Peyer's patch (tissue), 4 donors: ENCODE data around the gene SLC22A3. TPM values are rescaled to one million over a fixed set of nuclear protein-coding genes. Genes with fewer than 3 reads are reported as not detected.
A peak's percentile ranks its signal among the peaks of the same experiment; 100 is the strongest.

Experiments
- DNase-seq, 3 donors: peaks; one replicate each; pipeline ENCODE4 v3.0.0-alpha.2; 2017 to 2019
- H3K27ac ChIP-seq, 4 donors: fragments of 200-600 bp; sonication (generic); one replicate each; pipeline ENCODE4 v1.5.1; 2016 to 2019
- H3K27me3 ChIP-seq, 2 donors: fragments of 200-600 bp; sonication (generic); one replicate each; pipeline ENCODE4 v1.5.1; 2019
- H3K36me3 ChIP-seq, 3 donors: fragments of 200-600 bp; sonication (generic); one replicate each; pipeline ENCODE4 v1.5.1; 2016 to 2019
- H3K4me1 ChIP-seq, 4 donors: fragments of 200-600 bp; sonication (generic); one replicate each; pipeline ENCODE4 v1.5.1; 2016 to 2019
- H3K4me3 ChIP-seq, 4 donors: fragments of 200-600 bp; sonication (generic); 1 replicate in 3 of 4; 2 replicates in 1 of 4; pipeline ENCODE4 v1.5.1; 2016 to 2019; ENCODE audit warnings: mild to moderate bottlenecking in 1 of 4
- H3K9me3 ChIP-seq, 4 donors: fragments of 200-600 bp; sonication (generic); one replicate each; pipeline ENCODE4 v1.5.1; 2016 to 2019; ENCODE audit warnings: mild to moderate bottlenecking in 1 of 4
- POLR2A ChIP-seq, 2 donors: fragments of 450-650 bp; IDR thresholded peaks; one replicate each; pipeline ENCODE4 v1.5.1; 2017; ENCODE audit warnings: antibody characterized with exemption in 2 of 2, mild to moderate bottlenecking in 2 of 2, moderate library complexity in 2 of 2
- total RNA-seq, 4 donors: library from RNA; depleted of rRNA; stranded (reverse); fragments of >200 nt; gene quantifications; one replicate each; pipeline ENCODE4 v1.1.0, GENCODE V29; 2016
- TF ChIP-seq, protein P1 (sequence below), 6 experiments: fragments of 450-650 bp in 4 of 6; fragments of 200-600 bp in 2 of 6; sonication (generic) in 1 of 6; IDR thresholded peaks; one replicate each; pipeline ENCODE4 v1.5.1; 2017 to 2019; ENCODE audit warnings: antibody characterized with exemption in 6 of 6, mild to moderate bottlenecking in 3 of 6, moderate library complexity in 1 of 6

The SLC22A3 gene
- total RNA-seq, 4 donors from 2014 or later, result 2.5 to 10.6 (median 8.9) TPM

DNA sequence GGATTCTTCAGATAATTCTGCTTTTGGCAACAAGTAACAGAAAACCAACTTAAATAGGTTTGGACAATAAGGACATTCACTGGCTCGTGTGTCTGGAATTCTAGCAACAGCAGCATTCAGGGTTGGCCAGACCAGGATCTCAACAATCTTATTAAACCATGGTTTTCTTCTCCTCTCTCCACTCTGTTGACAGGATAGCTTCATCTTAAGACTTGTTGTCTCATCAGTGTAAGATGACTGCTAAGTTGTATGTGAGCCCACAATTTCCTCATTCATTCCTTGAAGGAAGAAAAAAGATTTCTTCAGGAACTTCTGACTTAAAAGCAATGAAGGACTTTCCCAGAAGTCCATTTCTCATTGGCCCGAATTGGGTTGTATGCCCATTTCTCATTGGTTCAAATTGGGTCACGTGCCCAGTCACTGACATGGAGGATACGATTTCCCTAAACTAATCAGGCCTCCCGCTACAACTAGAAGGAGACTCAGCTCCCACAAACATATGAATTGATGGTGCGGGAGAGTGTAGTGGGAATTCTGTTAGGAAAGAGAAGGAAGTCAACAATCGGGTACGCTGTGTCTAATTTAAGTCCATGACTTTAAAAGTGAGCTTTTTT, 83.7 kb downstream of the SLC22A3 start:
- Histone ChIP-seq H3K27me3 (no peaks in the 10 kb centered on the region), H3K27ac (peak overlapping the region; percentile 0 to 55 (median 18)), H3K4me3 (no peak overlapping the region), H3K4me1 (no peaks in the 10 kb centered on the region), H3K9me3 (no peaks in the 10 kb centered on the region), H3K36me3 (no peaks in the 10 kb centered on the region)
- no peak for DNase-seq
- TF ChIP-seq, protein P1, sequence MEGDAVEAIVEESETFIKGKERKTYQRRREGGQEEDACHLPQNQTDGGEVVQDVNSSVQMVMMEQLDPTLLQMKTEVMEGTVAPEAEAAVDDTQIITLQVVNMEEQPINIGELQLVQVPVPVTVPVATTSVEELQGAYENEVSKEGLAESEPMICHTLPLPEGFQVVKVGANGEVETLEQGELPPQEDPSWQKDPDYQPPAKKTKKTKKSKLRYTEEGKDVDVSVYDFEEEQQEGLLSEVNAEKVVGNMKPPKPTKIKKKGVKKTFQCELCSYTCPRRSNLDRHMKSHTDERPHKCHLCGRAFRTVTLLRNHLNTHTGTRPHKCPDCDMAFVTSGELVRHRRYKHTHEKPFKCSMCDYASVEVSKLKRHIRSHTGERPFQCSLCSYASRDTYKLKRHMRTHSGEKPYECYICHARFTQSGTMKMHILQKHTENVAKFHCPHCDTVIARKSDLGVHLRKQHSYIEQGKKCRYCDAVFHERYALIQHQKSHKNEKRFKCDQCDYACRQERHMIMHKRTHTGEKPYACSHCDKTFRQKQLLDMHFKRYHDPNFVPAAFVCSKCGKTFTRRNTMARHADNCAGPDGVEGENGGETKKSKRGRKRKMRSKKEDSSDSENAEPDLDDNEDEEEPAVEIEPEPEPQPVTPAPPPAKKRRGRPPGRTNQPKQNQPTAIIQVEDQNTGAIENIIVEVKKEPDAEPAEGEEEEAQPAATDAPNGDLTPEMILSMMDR (IDR thresholded peaks at IDR 0.05), result no peak
- no peak for TF ChIP-seq POLR2A (IDR thresholded peaks at IDR 0.05)

GRCh38 chr6:160435935-160436334, 87.8 kb downstream of the SLC22A3 start:
- Histone ChIP-seq H3K4me1 (no peaks in the 10 kb centered on the region), H3K27me3 (no peaks in the 10 kb centered on the region), H3K4me3 (no peak overlapping the region), H3K27ac (no peak overlapping the region), H3K9me3 (no peaks in the 10 kb centered on the region), H3K36me3 (no peaks in the 10 kb centered on the region)
- no peak for DNase-seq
- TF ChIP-seq, protein P1 (IDR thresholded peaks at IDR 0.05), result no peak
- TF ChIP-seq POLR2A (IDR thresholded peaks at IDR 0.05), result no peak

DNA sequence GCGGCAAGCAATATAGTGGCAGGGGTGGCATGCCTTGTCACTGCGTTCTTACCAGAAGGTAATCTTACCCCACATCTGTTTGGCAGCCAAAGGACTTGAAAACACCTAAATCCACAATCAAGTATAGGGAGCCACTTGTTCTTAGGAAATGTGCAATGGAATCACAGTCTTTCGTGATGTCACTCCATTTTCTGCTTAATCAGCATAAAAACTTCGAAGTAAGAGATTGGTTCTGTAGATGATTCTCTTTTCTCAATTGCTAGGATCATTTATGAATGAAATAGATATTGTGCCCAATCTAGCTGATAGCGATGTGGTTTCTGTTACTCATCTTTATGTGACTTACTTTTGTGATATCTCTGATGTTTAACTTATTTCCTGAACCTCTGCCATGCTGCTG, 89.0 kb downstream of the SLC22A3 start:
- no peak for DNase-seq
- no peaks in the 10 kb centered on the region for H3K27me3 ChIP-seq
- no peak overlapping the region for H3K27ac ChIP-seq
- H3K9me3 ChIP-seq, result no peaks in the 10 kb centered on the region
- no peak overlapping the region for H3K4me3 ChIP-seq
- no peaks in the 10 kb centered on the region for H3K4me1 ChIP-seq
- H3K36me3 ChIP-seq, result no peaks in the 10 kb centered on the region
- no peak for TF ChIP-seq POLR2A (IDR thresholded peaks at IDR 0.05)
- TF ChIP-seq, protein P1 (IDR thresholded peaks at IDR 0.05), result no peak

GRCh38 chr6:160437775-160438174, 89.6 kb downstream of the SLC22A3 start:
- Histone ChIP-seq H3K27me3 (no peaks in the 10 kb centered on the region), H3K4me3 (no peak overlapping the region), H3K27ac (no peak overlapping the region), H3K4me1 (no peaks in the 10 kb centered on the region), H3K36me3 (no peaks in the 10 kb centered on the region), H3K9me3 (no peaks in the 10 kb centered on the region)
- DNase-seq, result no peak
- TF ChIP-seq POLR2A (IDR thresholded peaks at IDR 0.05), result no peak
- TF ChIP-seq, protein P1 (IDR thresholded peaks at IDR 0.05), result no peak

- Histone ChIP-seq H3K4me1 (no peaks in the 10 kb centered on the region), H3K36me3 (no peaks in the 10 kb centered on the region), H3K27me3 (no peaks in the 10 kb centered on the region), H3K27ac (no peak overlapping the region), H3K4me3 (no peak overlapping the region), H3K9me3 (no peaks in the 10 kb centered on the region)
- TF ChIP-seq, protein P1 (IDR thresholded peaks at IDR 0.05), result no peak
- no peak for TF ChIP-seq POLR2A (IDR thresholded peaks at IDR 0.05)
- no peak for DNase-seq
Observed at GRCh38 chr6:160438481-160438880, 90.3 kb downstream of the SLC22A3 start.

DNA sequence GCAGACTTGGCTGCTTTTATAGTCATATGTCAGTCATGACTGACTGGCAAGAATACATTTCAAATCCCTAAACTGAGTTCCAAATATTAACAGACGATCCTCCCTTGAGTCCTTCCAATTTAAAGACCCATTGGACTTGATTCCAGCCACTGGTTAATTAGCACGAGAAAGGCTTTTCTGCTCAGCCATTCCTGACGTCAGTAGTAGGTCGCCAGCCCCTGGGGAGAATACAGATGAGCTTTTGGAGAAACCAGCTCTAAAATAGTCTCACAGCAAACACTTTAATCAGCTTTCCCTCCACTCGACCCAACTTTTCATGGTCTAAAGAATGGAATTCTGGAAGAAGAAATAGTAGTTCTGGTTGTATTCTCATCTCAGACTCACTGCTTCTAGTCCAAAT, 91.6 kb downstream of the SLC22A3 start:
- TF ChIP-seq, protein P1 (IDR thresholded peaks at IDR 0.05), result no peak
- no peak for TF ChIP-seq POLR2A (IDR thresholded peaks at IDR 0.05)
- Histone ChIP-seq H3K27me3 (no peaks in the 10 kb centered on the region), H3K4me1 (no peaks in the 10 kb centered on the region), H3K9me3 (no peaks in the 10 kb centered on the region), H3K36me3 (no peaks in the 10 kb centered on the region), H3K27ac (no peak overlapping the region), H3K4me3 (no peak overlapping the region)
- DNase-seq, result no peak
